Dermis microvascular lymphatic vessel endothelial cell (primary cell): ENCODE results near the gene CAMTA1. TPM values are rescaled to one million over a fixed set of nuclear protein-coding genes. Genes with fewer than 3 reads are reported as not detected.

ENCODE experiments used
- DNase-seq, 2 donors: peaks; one replicate each; pipeline versions ENCODE4 v3.0.0 to v3.0.0-alpha.2; 2010; ENCODE audit warnings: low read depth in 2 of 2
- total RNA-seq: library from RNA; depleted of rRNA; stranded (reverse); fragments of >200 nt; gene quantifications from 2 replicates; pipeline ENCODE4 v1.2.1, GENCODE V29; 2014

Gene CAMTA1
- total RNA-seq, 1 donor from 2014 or later: 33.9 TPM

GRCh38 chr1:7335224-7335879 is 550.1 kb downstream of the CAMTA1 start:
- no peak for DNase-seq

GRCh38 chr1:7338439-7338838 is 553.2 kb downstream of the CAMTA1 start:
- DNase-seq: no peak

GRCh38 chr1:7339014-7339413 is 553.8 kb downstream of the CAMTA1 start:
- DNase-seq: no peak

- no peak for DNase-seq
Observed at GRCh38 chr1:7339953-7340352, 554.7 kb downstream of the CAMTA1 start.

GRCh38 chr1:7341145-7341905 is 556.1 kb downstream of the CAMTA1 start:
- DNase-seq: peak in 1 of 2 donors; percentile 14

- no peak for DNase-seq
Observed at GRCh38 chr1:7343882-7344281, 558.6 kb downstream of the CAMTA1 start.

- DNase-seq: no peak
Observed at GRCh38 chr1:7344299-7344698, 559.0 kb downstream of the CAMTA1 start.

- no peak for DNase-seq
Observed at GRCh38 chr1:7345516-7345915, 560.3 kb downstream of the CAMTA1 start.

- no peak for DNase-seq
Observed at GRCh38 chr1:7346070-7346596, 560.9 kb downstream of the CAMTA1 start.

- no peak for DNase-seq
Observed at GRCh38 chr1:7346600-7347570, 561.6 kb downstream of the CAMTA1 start.

- DNase-seq: no peak
Observed at GRCh38 chr1:7348073-7348472, 562.8 kb downstream of the CAMTA1 start.

GRCh38 chr1:7348580-7348979 is 563.3 kb downstream of the CAMTA1 start:
- DNase-seq: no peak

- DNase-seq: no peak
Observed at GRCh38 chr1:7350804-7351203, 565.5 kb downstream of the CAMTA1 start.

- no peak for DNase-seq
Observed at GRCh38 chr1:7351649-7352048, 566.4 kb downstream of the CAMTA1 start.

- DNase-seq: no peak
Observed at GRCh38 chr1:7352364-7352763, 567.1 kb downstream of the CAMTA1 start.

- no peak for DNase-seq
Observed at GRCh38 chr1:7352974-7353373, 567.7 kb downstream of the CAMTA1 start.

GRCh38 chr1:7355646-7356045 is 570.4 kb downstream of the CAMTA1 start:
- no peak for DNase-seq

- DNase-seq: no peak
Observed at GRCh38 chr1:7356079-7356478, 570.8 kb downstream of the CAMTA1 start.

- DNase-seq: no peak
Observed at GRCh38 chr1:7358425-7358824, 573.2 kb downstream of the CAMTA1 start.

GRCh38 chr1:7360526-7360925 is 575.3 kb downstream of the CAMTA1 start:
- no peak for DNase-seq

- DNase-seq: no peak
Observed at GRCh38 chr1:7362947-7363346, 577.7 kb downstream of the CAMTA1 start.

GRCh38 chr1:7363450-7363849 is 578.2 kb downstream of the CAMTA1 start:
- no peak for DNase-seq
